ENCODE results near the gene ERC1.
"Not testable (repeated sequence)": the region's sequence is repeated elsewhere in the genome, so short reads cannot be mapped to it uniquely, and the experiment has no call there.

The ERC1 gene

GRCh38 chr12:1197264-1198018 is 206.4 kb downstream of the ERC1 start:
- no peak for DNase-seq

GRCh38 chr12:1198854-1199253 is 207.8 kb downstream of the ERC1 start:
- DNase-seq = not testable (repeated sequence)

GRCh38 chr12:1199700-1200099 is 208.7 kb downstream of the ERC1 start:
- no peak for DNase-seq

GRCh38 chr12:1201030-1201429 is 210.0 kb downstream of the ERC1 start:
- no peak for DNase-seq

- DNase-seq = no peak
Measured at GRCh38 chr12:1201886-1202285, 210.9 kb downstream of the ERC1 start.

- no peak for DNase-seq
Measured at GRCh38 chr12:1203735-1204019, 212.7 kb downstream of the ERC1 start.

GRCh38 chr12:1204581-1205121 is 213.6 kb downstream of the ERC1 start:
- DNase-seq = no peak

GRCh38 chr12:1205512-1206060 is 214.6 kb downstream of the ERC1 start:
- no peak for DNase-seq

- DNase-seq = no peak
Measured at GRCh38 chr12:1206118-1206734, 215.2 kb downstream of the ERC1 start.

- no peak for DNase-seq
Measured at GRCh38 chr12:1207276-1207675, 216.3 kb downstream of the ERC1 start.

- DNase-seq = not testable (repeated sequence)
Measured at GRCh38 chr12:1208719-1209118, 217.7 kb downstream of the ERC1 start.

GRCh38 chr12:1212526-1212925 is 221.5 kb downstream of the ERC1 start:
- no peak for DNase-seq

GRCh38 chr12:1213205-1213604 is 222.2 kb downstream of the ERC1 start:
- DNase-seq = no peak

GRCh38 chr12:1213618-1214205 is 222.7 kb downstream of the ERC1 start:
- DNase-seq = no peak

GRCh38 chr12:1216560-1216959 is 225.5 kb downstream of the ERC1 start:
- DNase-seq = no peak

GRCh38 chr12:1217191-1217949 is 226.3 kb downstream of the ERC1 start:
- DNase-seq = no peak

GRCh38 chr12:1218369-1218768 is 227.3 kb downstream of the ERC1 start:
- no peak for DNase-seq

GRCh38 chr12:1220127-1221092 is 229.4 kb downstream of the ERC1 start:
- DNase-seq = no peak

- no peak for DNase-seq
Measured at GRCh38 chr12:1222858-1223639, 232.0 kb downstream of the ERC1 start.

- DNase-seq = peak; percentile 33 to 51
Measured at GRCh38 chr12:1226951-1227350, 235.9 kb downstream of the ERC1 start.

- DNase-seq = no peak
Measured at GRCh38 chr12:1234073-1234472, 243.1 kb downstream of the ERC1 start.

Measured in inflammatory macrophage (primary cell).